Activated CD8-positive, alpha-beta memory T cell treated with anti-CD3 and anti-CD28 coated beads, Interleukin-2, amount 10 ng/mL, durations not matched to agents 7 days and 5 days (primary cell): Measurements from ENCODE around the gene PFDN4. TPM values are rescaled to one million over a fixed set of nuclear protein-coding genes. Genes with fewer than 3 reads are reported as not detected.
A peak's percentile ranks its signal among the peaks of the same experiment; 100 is the strongest.

Experiments
- ATAC-seq: fragments of 150-1000 bp; cut with Tn5 transposase; one replicate; pipeline ENCODE4 v1.10.0; 2021; ENCODE audit warnings: moderate library complexity
- CTCF ChIA-PET: fragments of 350-600 bp; sonication (Branson Sonifier 250); formaldehyde crosslinking; loops from one replicate; lab custom pipeline; 2021; ENCODE audit warnings: antibody characterized with exemption; lab: Charles Lee
- DNase-seq: peaks from one replicate; pipeline ENCODE4 v3.0.0-alpha.2; 2020
- H3K27ac Mint-ChIP-seq: one replicate; pipeline ENCODE4 v1.8.0; 2021; ENCODE audit warnings: mild to moderate bottlenecking, mixed read lengths
- H3K27me3 Mint-ChIP-seq: one replicate; pipeline ENCODE4 v1.8.0; 2021; ENCODE audit warnings: mixed read lengths
- H3K36me3 Mint-ChIP-seq: one replicate; pipeline ENCODE4 v1.8.0; 2021; ENCODE audit warnings: mild to moderate bottlenecking, mixed read lengths
- H3K4me1 Mint-ChIP-seq: one replicate; pipeline ENCODE4 v1.8.0; 2021; ENCODE audit warnings: mixed read lengths
- H3K4me3 Mint-ChIP-seq: one replicate; pipeline ENCODE4 v1.8.0; 2021; ENCODE audit warnings: mild to moderate bottlenecking, moderate library complexity, mixed read lengths
- H3K9me3 Mint-ChIP-seq: one replicate; pipeline ENCODE4 v1.8.0; 2022; ENCODE audit warnings: low read depth, mixed read lengths
- total RNA-seq, 2 experiments: library from RNA; stranded (reverse); gene quantifications; one replicate each; pipeline ENCODE4 v1.2.3, GENCODE V29; 2021

The PFDN4 gene, protein sequence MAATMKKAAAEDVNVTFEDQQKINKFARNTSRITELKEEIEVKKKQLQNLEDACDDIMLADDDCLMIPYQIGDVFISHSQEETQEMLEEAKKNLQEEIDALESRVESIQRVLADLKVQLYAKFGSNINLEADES
- total RNA-seq, result 10 to 100 TPM; 20.7 to 25.5 TPM

DNA sequence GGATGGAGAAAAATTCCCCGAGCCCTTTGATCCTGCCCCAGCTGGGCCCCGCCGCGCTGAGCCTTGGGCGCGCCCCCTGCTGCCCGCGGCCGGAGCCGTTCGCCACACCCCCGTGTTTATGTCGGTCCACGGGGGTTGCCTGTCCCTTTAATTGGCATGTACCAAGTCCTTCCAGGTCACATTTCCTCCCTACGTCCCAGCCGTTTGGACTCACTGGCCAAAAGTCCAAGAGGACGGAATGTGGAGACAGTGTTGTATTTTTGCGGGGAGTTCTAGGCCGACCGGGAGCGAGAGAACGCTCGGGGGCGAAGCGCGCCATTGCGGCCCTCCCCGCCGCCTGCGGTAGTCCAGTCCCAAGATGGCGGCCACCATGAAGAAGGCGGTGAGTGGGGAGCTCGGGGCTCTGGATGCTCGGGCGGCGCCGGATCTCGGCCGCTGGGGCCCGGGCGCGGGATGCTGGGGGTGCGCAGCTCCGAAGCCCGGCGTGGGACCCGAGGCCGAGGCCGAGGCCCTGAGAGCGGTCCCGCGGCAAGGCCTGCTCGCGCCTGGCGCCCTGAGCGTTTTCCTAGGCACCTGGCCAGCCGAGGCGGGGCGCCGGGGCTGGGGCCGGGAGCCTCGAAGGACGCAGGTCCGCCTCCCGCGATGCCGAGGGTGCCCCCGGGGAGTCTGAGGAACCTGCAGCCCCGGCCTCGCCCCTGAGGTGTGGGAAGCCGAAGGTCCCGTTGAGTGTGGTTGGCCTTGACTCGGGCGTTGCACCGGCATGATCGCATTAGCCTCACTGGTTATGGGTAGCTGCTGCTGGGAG is at the start of gene PFDN4:
Gene PFDN4 (plus strand): TSS at position 345 of the 805 bp plus-strand sequence. CDS start 14 bp downstream, at position 359.
- no peaks in the 10 kb centered on the region for H3K27me3 Mint-ChIP-seq
- H3K4me3 Mint-ChIP-seq, result peak within 1 kb of the TSS; percentile 90
- DNase-seq, result peak; percentile 85
- CTCF ChIA-PET, result interaction anchor here (0.6 to 4.9 kb wide), 17 partner anchors 9 to 630 kb away, joined by 3 to 36 read pairs (median 5); no protein-coding TSS in a partner anchor
- peak; percentile 94 for ATAC-seq
- H3K27ac Mint-ChIP-seq, result peak within 1 kb of the TSS; percentile 99
- no peaks in the 10 kb centered on the region for H3K9me3 Mint-ChIP-seq
- H3K36me3 Mint-ChIP-seq, result peaks cover 12% of the 10 kb centered on the region
- peaks cover 24% of the 10 kb centered on the region for H3K4me1 Mint-ChIP-seq

DNA sequence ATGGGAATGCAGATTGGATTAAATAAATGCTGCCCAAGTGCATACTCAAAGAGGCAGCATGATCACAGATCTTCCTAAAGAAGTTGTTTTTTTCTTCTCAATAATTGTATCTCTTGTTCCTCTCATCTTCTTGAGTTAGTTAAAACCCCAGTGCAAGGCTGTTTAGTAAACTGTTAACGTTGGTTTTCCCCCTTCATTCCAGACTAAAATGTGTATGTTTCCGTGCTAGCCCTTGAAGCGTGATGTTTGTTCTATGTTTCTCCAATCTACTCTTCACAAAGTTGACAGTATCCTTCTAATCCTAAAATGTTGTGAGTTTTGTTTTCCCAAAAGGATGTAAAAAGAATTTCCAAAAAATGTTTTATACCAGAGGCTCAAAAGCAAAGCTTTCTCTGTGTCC is 49.7 kb upstream of the PFDN4 start:
- CTCF ChIA-PET, result interaction anchor here (0.8 kb wide), 2 partner anchors 42 to 61 kb away, joined by 3 to 4 read pairs; no protein-coding TSS in a partner anchor
- no peak overlapping the region for H3K27ac Mint-ChIP-seq
- H3K36me3 Mint-ChIP-seq, result no peaks in the 10 kb centered on the region
- H3K9me3 Mint-ChIP-seq, result no peaks in the 10 kb centered on the region
- no peaks in the 10 kb centered on the region for H3K4me1 Mint-ChIP-seq
- DNase-seq (no peak), ATAC-seq (no peak)
- no peak overlapping the region for H3K4me3 Mint-ChIP-seq
- H3K27me3 Mint-ChIP-seq, result peaks cover 24% of the 10 kb centered on the region

DNA sequence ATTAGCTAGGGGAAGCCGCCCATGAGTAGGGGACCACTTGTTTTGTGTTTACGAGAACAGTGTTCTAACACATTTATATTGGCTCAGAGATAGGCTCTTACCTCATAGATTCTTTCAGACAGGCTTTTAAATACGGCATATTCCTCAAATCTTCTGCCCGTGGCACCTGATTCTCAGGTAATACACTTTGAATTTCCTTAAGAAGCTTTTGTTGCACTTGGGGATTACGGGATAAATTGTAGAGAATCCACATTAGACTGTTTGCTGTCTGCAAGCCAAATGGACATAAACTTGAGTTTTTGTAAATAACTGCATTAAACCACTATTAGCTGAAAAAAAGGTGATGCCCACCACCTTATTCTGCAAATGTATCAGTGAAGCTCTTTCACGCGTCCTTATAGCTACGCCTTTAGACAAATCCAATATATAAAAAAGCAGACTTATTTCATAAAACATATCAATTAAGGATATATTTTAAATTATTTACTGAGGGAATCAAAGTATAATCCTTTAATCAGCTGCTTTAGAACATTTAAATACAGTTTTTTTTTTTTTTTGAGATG is 49.0 kb upstream of the PFDN4 start:
- CTCF ChIA-PET, result interaction anchor here (0.8 kb wide), 2 partner anchors 41 to 62 kb away, joined by 3 to 4 read pairs; no protein-coding TSS in a partner anchor
- no peak overlapping the region for H3K4me3 Mint-ChIP-seq
- no peaks in the 10 kb centered on the region for H3K36me3 Mint-ChIP-seq
- no peak overlapping the region for H3K27ac Mint-ChIP-seq
- ATAC-seq (no peak), DNase-seq (no peak)
- peaks cover 24% of the 10 kb centered on the region for H3K27me3 Mint-ChIP-seq
- H3K9me3 Mint-ChIP-seq, result no peaks in the 10 kb centered on the region
- H3K4me1 Mint-ChIP-seq, result no peaks in the 10 kb centered on the region

DNA sequence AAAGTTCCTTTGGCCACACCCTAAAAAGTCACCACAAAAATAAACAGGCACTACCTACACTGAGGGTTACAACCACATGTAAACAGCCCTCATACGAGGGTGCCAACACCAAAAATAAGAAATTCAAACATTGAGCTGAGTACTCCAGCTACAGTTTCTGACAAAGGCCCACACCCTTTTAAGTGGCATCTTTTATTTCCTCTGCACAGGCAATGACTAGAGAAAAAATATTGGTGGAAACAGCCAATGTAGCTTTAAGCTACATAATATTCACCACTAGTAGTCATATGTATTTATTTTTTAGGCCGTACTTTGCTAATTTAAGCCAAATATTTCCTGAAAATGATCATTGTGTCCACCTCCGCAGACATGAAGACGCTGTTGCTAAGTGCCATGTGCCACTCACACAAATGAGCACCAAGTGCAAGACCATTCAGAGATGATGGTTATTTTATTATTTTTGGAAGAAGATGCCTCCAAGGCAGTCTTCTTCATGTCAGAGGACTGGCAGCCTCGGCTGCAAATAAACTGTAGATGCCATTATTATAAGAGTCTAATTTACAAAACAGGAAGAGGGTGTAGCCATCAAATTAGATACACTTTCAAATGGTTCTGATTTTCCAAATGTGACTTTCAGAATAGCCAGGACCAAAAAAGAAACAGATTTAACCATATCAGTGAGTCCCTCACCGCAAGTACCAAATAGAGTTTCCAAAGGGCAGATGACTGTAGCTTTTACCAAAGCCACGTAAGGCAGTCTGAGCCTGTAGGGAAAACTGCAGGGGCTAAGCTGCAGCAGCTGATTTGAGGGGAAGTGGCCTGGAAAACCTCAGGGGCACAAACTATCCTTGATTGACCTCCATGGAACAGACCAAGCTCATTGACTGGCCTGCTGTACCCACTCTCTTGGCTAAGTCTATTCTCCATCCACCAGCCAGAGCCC is 47.6 kb upstream of the PFDN4 start:
- Mint-ChIP-seq H3K27ac (no peak overlapping the region), H3K9me3 (no peaks in the 10 kb centered on the region), H3K4me1 (no peaks in the 10 kb centered on the region), H3K36me3 (no peaks in the 10 kb centered on the region), H3K4me3 (no peak overlapping the region), H3K27me3 (peaks cover 24% of the 10 kb centered on the region)
- DNase-seq (no peak), ATAC-seq (no peak)
- CTCF ChIA-PET, result no interaction called here

DNA sequence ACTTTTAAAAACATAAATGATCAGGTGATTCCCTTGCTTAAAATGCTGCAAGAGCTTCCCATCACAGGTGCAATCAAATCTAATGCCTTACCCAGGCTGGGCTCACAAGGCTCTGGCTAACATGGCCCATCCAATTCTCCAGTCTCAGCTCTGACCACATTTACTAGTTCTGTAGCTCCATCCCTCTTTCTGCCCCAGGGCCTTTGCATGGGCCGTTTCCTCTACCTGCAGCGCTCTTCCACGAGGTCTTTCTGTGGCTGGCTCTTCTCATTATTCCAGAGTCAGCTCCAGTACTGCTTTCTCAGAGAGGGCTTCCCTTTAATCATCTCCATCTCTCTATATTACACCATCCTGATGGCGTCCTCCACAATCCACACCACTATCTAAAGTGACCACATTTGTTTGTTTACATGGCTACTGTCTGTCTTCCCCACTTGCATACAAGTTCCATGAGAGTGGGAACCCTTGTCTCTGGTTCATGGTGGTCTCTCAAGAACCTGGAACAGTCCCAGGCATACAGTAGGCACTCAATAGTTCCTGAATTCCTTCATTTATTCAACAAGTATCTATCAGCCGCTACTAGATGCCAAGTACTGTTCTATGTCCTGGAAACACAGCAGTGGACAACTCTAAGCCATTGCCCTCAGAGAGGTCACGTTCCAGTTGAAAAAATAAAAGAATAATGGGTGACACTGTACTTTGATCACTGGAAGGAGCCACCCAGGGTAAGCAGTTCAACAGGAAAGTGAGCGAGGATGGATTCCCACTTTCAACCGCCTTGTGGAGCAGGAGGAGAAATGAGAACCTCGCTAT is 46.7 kb upstream of the PFDN4 start:
- DNase-seq (no peak), ATAC-seq (no peak)
- no peaks in the 10 kb centered on the region for H3K9me3 Mint-ChIP-seq
- no peak overlapping the region for H3K4me3 Mint-ChIP-seq
- CTCF ChIA-PET, result interaction anchor here (0.6 to 0.7 kb wide), 2 partner anchors 67 to 403 kb away, joined by 3 to 4 read pairs; no protein-coding TSS in a partner anchor
- H3K36me3 Mint-ChIP-seq, result no peaks in the 10 kb centered on the region
- no peaks in the 10 kb centered on the region for H3K4me1 Mint-ChIP-seq
- H3K27me3 Mint-ChIP-seq, result peaks cover 30% of the 10 kb centered on the region
- H3K27ac Mint-ChIP-seq, result no peak overlapping the region

DNA sequence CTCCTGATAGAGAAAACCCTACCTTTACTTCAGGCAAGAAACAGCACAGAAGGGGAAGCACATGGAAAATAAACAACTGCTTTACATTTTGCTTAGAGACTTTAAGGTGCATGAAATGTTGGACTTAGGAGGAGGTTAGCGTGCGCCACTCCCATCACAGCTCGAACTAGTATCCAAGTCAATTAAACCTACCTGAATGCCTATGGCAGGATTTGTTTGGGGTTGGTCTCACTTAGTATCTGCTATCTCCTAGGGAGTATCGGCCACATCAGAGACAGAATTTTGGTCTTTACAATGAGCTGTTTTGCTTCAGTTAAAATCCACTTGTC is 46.1 kb upstream of the PFDN4 start:
- H3K27ac Mint-ChIP-seq, result no peak overlapping the region
- DNase-seq (no peak), ATAC-seq (no peak)
- CTCF ChIA-PET, result interaction anchor here (0.6 to 2.7 kb wide), 3 partner anchors 38 to 404 kb away, joined by 3 to 6 read pairs (median 4); no protein-coding TSS in a partner anchor
- H3K4me3 Mint-ChIP-seq, result no peak overlapping the region
- H3K27me3 Mint-ChIP-seq, result peaks cover 33% of the 10 kb centered on the region
- no peaks in the 10 kb centered on the region for H3K9me3 Mint-ChIP-seq
- no peaks in the 10 kb centered on the region for H3K36me3 Mint-ChIP-seq
- H3K4me1 Mint-ChIP-seq, result no peaks in the 10 kb centered on the region

DNA sequence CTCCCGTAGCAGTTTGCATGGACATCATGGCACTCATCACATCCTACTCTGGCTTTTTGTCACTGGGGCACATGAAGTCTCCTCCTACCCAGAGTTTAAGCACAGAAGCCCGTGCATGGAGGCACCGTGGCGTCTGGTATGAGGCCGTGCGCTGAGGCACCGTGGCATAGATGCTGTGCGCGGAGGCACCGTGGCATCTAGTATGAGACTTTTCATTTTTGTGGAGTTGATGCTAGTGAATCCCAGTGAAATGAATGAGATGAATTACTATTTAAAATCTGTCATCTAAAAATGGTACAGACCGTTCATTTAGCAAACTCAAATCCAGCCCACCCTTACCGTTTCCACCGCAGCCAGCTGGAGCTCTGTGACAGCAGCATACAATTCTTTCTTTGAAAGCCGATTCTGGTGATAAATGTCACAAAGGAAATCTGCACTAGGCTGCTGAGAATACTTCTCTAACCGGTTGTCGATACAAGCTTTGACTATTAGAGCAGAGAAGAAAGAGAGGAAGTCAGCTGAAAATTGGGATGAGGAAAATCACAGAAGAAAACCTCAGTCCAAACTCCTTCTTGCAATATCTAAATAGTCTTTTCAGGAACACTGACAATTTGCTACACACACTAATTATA is 45.4 kb upstream of the PFDN4 start:
- CTCF ChIA-PET, result interaction anchor here (2.7 kb wide), 1 partner anchor 37 kb away, joined by 6 read pairs; no protein-coding TSS in a partner anchor
- no peaks in the 10 kb centered on the region for H3K36me3 Mint-ChIP-seq
- H3K27ac Mint-ChIP-seq, result no peak overlapping the region
- H3K4me3 Mint-ChIP-seq, result no peak overlapping the region
- H3K27me3 Mint-ChIP-seq, result peaks cover 34% of the 10 kb centered on the region
- DNase-seq (no peak), ATAC-seq (no peak)
- no peaks in the 10 kb centered on the region for H3K9me3 Mint-ChIP-seq
- no peaks in the 10 kb centered on the region for H3K4me1 Mint-ChIP-seq

DNA sequence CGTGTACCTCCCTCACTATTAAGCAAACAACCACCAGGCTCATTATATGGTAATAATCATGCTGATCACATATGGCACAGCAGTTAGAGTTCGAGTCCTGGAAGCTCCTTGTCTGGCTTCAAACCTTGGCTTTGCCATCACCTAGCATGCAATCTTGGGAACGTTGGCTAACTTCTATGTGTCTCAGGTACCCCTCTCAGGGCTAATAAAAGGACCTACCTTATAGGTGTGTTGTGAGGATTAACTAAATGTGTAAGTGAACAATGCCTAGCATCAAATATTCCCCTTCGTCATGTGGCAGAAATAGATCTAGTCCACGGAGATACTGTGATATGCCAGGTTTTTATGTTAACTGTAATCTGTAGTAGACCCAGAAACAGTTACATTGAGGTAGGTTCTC is 44.5 kb upstream of the PFDN4 start:
- H3K36me3 Mint-ChIP-seq, result no peaks in the 10 kb centered on the region
- no peak for DNase-seq
- H3K4me3 Mint-ChIP-seq, result no peak overlapping the region
- no peaks in the 10 kb centered on the region for H3K4me1 Mint-ChIP-seq
- no peak overlapping the region for H3K27ac Mint-ChIP-seq
- CTCF ChIA-PET, result interaction anchor here (1.7 to 2.7 kb wide), 2 partner anchors 36 to 60 kb away, joined by 6 to 8 read pairs; no protein-coding TSS in a partner anchor
- no peak for ATAC-seq
- peaks cover 39% of the 10 kb centered on the region for H3K27me3 Mint-ChIP-seq
- H3K9me3 Mint-ChIP-seq, result no peaks in the 10 kb centered on the region

DNA sequence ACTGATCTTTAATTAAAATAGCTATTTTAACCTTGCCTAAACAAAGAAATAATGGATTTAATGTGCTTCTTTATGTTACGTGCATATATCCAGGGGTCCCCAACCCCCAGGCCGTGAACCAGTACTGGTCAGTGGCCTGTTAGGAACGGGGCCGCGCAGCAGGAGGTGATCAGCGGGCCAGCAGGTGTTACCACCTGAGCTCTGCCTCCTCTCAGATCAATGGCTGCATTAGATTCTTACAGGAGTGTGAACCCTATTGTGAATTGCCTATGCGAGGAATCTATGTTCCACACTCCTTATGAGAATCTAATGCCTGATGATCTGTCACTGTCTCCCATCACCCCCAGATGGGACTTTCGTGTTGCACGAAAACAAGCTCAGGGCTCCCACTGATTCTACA is 42.9 kb upstream of the PFDN4 start:
- H3K27me3 Mint-ChIP-seq, result peaks cover 50% of the 10 kb centered on the region
- no peak overlapping the region for H3K4me3 Mint-ChIP-seq
- no peaks in the 10 kb centered on the region for H3K36me3 Mint-ChIP-seq
- H3K4me1 Mint-ChIP-seq, result no peaks in the 10 kb centered on the region
- no peak overlapping the region for H3K27ac Mint-ChIP-seq
- CTCF ChIA-PET, result interaction anchor here (1.7 kb wide), 1 partner anchor 61 kb away, joined by 8 read pairs; no protein-coding TSS in a partner anchor
- H3K9me3 Mint-ChIP-seq, result no peaks in the 10 kb centered on the region
- DNase-seq, result no peak
- no peak for ATAC-seq

DNA sequence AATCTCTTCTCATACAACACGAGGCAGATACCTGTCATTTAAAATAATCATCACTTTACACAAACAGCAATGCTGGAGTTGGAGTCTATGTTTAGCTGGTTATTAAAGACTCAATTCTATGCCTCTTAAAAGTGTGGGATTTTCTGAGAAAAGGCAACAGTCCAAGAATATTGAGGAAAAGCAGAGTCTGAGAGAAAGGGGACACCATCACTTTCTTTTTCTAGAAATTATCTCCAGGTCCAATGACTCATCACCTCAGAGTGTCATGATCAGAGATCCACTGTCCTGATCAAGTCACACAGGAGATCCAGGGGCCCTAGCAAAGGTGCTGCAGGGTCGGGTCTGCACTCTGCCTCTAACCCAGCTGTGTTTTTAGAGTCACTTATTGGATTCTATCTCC is 42.1 kb upstream of the PFDN4 start:
- Mint-ChIP-seq H3K27me3 (peaks cover 54% of the 10 kb centered on the region), H3K4me1 (no peaks in the 10 kb centered on the region), H3K36me3 (no peaks in the 10 kb centered on the region), H3K27ac (no peak overlapping the region), H3K4me3 (no peak overlapping the region), H3K9me3 (no peaks in the 10 kb centered on the region)
- DNase-seq (no peak), ATAC-seq (no peak)
- CTCF ChIA-PET, result interaction anchor here (1.6 kb wide), 1 partner anchor 33 kb away, joined by 3 read pairs; no protein-coding TSS in a partner anchor

DNA sequence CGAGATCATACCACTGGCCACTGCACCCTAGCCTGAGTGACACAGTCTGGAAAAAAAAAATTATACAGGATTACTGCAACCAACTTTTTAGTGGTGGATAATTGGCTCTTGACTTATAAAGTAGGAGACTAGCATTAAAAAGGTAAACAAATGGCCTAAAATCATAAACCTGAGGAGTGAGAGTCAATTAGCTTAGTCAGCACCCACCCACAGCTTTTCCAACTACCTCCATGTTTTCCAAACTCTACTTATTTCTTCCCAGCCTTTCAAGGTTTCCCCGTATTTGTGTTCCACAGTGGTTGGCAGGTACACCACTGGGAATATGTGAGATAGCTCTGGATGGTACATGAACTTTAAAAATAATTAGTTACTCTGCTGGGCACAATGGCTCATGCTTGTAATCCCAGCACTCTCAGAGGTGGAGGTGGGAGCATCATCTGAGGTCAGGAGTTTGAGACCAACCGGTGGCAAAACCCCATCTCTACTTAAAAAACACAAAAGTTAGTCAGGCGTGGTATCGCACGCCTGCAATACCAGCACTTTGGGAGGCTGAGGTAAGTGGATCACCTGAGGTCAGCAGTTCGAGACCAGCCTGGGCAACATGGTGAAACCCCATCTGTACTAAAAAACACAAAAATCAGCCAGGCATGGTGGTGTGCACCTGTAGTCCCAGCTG is 40.8 kb upstream of the PFDN4 start:
- CTCF ChIA-PET, result interaction anchor here (1.6 kb wide), 1 partner anchor 32 kb away, joined by 3 read pairs; no protein-coding TSS in a partner anchor

More for the DNA sequence above, 40.8 kb upstream of the PFDN4 start:
- Mint-ChIP-seq H3K4me3 (no peak overlapping the region), H3K27ac (no peak overlapping the region), H3K27me3 (peaks cover 62% of the 10 kb centered on the region), H3K4me1 (no peaks in the 10 kb centered on the region), H3K9me3 (no peaks in the 10 kb centered on the region), H3K36me3 (no peaks in the 10 kb centered on the region)
- DNase-seq (no peak), ATAC-seq (no peak)
